ENCODE results near the gene HSPA2.

- TF ChIP-seq, protein P1, sequence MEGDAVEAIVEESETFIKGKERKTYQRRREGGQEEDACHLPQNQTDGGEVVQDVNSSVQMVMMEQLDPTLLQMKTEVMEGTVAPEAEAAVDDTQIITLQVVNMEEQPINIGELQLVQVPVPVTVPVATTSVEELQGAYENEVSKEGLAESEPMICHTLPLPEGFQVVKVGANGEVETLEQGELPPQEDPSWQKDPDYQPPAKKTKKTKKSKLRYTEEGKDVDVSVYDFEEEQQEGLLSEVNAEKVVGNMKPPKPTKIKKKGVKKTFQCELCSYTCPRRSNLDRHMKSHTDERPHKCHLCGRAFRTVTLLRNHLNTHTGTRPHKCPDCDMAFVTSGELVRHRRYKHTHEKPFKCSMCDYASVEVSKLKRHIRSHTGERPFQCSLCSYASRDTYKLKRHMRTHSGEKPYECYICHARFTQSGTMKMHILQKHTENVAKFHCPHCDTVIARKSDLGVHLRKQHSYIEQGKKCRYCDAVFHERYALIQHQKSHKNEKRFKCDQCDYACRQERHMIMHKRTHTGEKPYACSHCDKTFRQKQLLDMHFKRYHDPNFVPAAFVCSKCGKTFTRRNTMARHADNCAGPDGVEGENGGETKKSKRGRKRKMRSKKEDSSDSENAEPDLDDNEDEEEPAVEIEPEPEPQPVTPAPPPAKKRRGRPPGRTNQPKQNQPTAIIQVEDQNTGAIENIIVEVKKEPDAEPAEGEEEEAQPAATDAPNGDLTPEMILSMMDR (IDR thresholded peaks at IDR 0.05; ENCODE audit: low read depth, low read length): no peak
- TF ChIP-seq POLR2A (IDR thresholded peaks at IDR 0.05; ENCODE audit: extremely low read depth, insufficient read length) (no peak), MYC (IDR thresholded peaks at IDR 0.05; ENCODE audit: low read depth, low read length) (no peak)
- TF ChIP-seq, protein P2, sequence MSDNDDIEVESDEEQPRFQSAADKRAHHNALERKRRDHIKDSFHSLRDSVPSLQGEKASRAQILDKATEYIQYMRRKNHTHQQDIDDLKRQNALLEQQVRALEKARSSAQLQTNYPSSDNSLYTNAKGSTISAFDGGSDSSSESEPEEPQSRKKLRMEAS (IDR thresholded peaks at IDR 0.05; ENCODE audit: low read depth, low read length): no peak
These were observed 21.9 kb downstream of the HSPA2 start for GRCh38 chr14:64562436-64562835.
